ENCODE measurements around the gene TUT4.

TUT4 gene

GRCh38 chr1:52532247-52532646 lies 20.6 kb downstream of the TUT4 start:
- no peak for DNase-seq (ENCODE audit: low read depth)

GRCh38 chr1:52531249-52531872 lies 21.5 kb downstream of the TUT4 start:
- DNase-seq (ENCODE audit: low read depth): no peak

- no peak for DNase-seq (ENCODE audit: low read depth)
Observed at GRCh38 chr1:52530563-52531144, 22.2 kb downstream of the TUT4 start.

GRCh38 chr1:52523376-52523775 lies 29.5 kb downstream of the TUT4 start:
- DNase-seq (ENCODE audit: low read depth): no peak

- no peak for DNase-seq (ENCODE audit: low read depth)
Observed at GRCh38 chr1:52520148-52520547, 32.7 kb downstream of the TUT4 start.

- DNase-seq (ENCODE audit: low read depth): no peak
Observed at GRCh38 chr1:52518962-52519361, 33.9 kb downstream of the TUT4 start.

GRCh38 chr1:52511851-52512615 lies 40.9 kb downstream of the TUT4 start:
- DNase-seq (ENCODE audit: low read depth): no peak

- no peak for DNase-seq (ENCODE audit: low read depth)
Observed at GRCh38 chr1:52511439-52511838, 41.5 kb downstream of the TUT4 start.

- DNase-seq (ENCODE audit: low read depth): no peak
Observed at GRCh38 chr1:52506920-52507546, 45.9 kb downstream of the TUT4 start.

GRCh38 chr1:52506349-52506748 lies 46.5 kb downstream of the TUT4 start:
- no peak for DNase-seq (ENCODE audit: low read depth)

- DNase-seq (ENCODE audit: low read depth): no peak
Observed at GRCh38 chr1:52504720-52505119, 48.2 kb downstream of the TUT4 start.

GRCh38 chr1:52503706-52504105 lies 49.2 kb downstream of the TUT4 start:
- no peak for DNase-seq (ENCODE audit: low read depth)

GRCh38 chr1:52502789-52503188 lies 50.1 kb downstream of the TUT4 start:
- DNase-seq (ENCODE audit: low read depth): no peak

GRCh38 chr1:52487632-52488031 lies 65.3 kb downstream of the TUT4 start:
- DNase-seq (ENCODE audit: low read depth): no peak

- DNase-seq (ENCODE audit: low read depth): no peak
Observed at GRCh38 chr1:52482326-52483004, 70.4 kb downstream of the TUT4 start.

- DNase-seq (ENCODE audit: low read depth): no peak
Observed at GRCh38 chr1:52479076-52479475, 73.8 kb downstream of the TUT4 start.

GRCh38 chr1:52477876-52478275 lies 75.0 kb downstream of the TUT4 start:
- DNase-seq (ENCODE audit: low read depth): no peak

GRCh38 chr1:52476943-52477342 lies 75.9 kb downstream of the TUT4 start:
- DNase-seq (ENCODE audit: low read depth): no peak

GRCh38 chr1:52474807-52475206 lies 78.1 kb downstream of the TUT4 start:
- DNase-seq (ENCODE audit: low read depth): no peak

GRCh38 chr1:52473039-52473438 lies 79.9 kb downstream of the TUT4 start:
- no peak for DNase-seq (ENCODE audit: low read depth)

- DNase-seq (ENCODE audit: low read depth): no peak
Observed at GRCh38 chr1:52472384-52472783, 80.5 kb downstream of the TUT4 start.

GRCh38 chr1:52469108-52469507 lies 83.8 kb downstream of the TUT4 start:
- no peak for DNase-seq (ENCODE audit: low read depth)
